Anterior cingulate cortex (tissue), 58 donors: Measurements from ENCODE around the gene PRAMEF17.
"Not testable (repeated sequence)": the region's sequence is repeated elsewhere in the genome, so short reads cannot be mapped to it uniquely, and the experiment has no call there.

Experiments
- DNase-seq, 58 donors: peaks; one replicate each; lab custom pipeline; 2025; lab: John Stamatoyannopoulos, UW

PRAMEF17 gene, protein sequence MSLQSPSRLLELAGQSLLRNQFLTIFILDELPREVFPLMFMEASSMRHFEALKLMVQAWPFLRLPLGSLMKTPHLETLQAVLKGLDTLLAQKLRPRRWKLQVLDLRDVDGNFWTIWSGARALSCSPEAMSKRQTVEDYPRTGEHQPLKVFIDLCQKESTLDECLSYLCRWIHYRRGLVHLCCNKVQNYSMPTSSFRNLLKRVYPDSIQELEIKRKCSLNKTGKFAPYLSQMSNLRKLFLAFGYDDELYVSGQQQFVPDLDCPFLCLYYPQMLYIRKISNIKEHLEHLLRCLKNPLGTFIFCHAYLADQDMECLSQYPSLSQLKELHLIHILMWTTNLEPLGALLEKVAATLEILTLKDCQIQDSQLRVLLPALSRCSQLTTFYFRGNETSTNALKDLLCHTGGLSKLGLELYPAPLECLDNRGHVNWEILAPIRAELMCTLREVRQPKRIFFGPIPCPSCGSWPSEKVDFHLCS

DNA sequence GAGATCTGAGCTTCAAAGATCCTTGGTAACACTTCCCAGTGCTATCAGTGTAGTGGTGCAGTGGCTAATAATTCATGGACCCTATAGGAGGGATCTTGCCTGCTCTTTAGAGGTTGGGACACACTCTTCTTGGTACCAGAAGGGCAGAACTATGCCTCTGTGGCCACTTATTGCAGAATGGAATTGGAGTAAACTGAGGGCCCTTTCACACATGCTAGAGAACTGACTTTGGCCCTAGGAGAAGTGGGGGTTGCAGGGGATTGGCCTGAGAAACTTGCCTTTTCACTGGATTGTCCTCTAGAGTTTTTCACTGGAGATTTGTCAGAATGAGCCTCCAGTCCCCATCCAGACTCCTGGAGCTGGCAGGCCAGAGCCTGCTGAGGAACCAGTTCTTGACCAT, at the start of gene PRAMEF17:
TSS of gene PRAMEF17 (plus strand) at position 301 of the 400 bp plus-strand sequence. CDS start at position 327, 26 bp downstream.
- DNase-seq: not testable (repeated sequence)

DNA sequence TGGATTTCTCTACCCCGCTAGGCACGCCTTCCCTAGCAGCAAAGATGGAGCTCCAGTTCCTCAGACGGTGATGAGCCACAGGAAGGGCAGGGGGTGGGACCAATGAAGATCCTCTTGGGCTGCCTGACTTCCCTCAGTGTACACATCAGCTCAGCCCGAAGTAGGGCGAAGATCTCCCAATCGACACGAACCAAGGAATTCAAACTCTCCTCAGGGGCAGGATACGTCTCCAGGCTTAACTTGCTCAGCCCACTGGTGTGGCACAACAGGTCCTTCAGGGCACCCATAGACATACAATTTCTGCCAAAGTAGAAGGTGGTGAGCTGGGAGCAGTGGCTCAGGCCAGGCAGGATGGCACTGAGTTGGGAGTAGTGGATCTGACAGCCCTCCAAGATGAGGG, 46.9 kb upstream of the PRAMEF17 start:
- DNase-seq: not testable (repeated sequence)

DNA sequence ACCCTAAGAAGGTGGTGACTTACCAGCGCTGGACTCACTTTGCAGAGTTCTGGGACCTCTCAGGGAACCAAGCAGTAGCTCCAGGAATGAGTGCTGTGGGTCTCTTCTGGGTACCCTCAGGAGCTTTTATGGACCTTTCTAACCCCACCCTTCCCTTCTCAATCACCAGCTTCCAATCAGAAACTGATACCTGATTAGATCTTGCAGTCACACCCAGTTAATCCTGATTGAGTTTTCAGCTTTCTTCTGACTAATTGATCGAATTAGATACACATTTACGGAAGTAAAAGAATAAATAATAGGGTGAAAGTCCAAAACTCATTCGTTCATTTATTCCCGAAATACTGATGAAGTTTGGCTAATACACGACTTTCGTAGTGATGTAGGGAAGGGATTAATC, 42.4 kb upstream of the PRAMEF17 start, which contains the start of gene PRAMEF14:
TSS of gene PRAMEF14 (minus strand) at position 101 of the 400 bp plus-strand sequence. CDS start 1,820 bp downstream, outside the sequence.
- DNase-seq: not testable (repeated sequence)

DNA sequence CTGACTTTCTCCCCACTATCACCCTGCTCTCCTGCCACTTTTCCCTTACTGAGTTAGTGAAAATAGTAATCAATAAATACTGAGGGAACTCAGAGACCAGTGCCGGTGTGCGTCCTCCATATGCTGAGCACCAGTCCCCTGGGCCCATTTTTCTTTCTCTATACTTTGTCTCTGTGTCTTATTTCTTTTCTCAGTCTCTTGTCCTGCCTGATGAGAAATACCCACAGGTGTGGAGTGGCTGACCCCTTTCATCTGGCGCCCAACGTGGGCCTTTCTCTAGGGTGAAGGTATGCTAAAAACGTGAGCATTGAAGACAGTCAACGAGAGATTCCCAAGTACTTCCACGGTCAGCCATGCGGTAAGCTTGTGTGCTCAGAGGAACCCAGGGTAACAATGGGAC, 36.0 kb upstream of the PRAMEF17 start:
- not testable (repeated sequence) for DNase-seq

DNA sequence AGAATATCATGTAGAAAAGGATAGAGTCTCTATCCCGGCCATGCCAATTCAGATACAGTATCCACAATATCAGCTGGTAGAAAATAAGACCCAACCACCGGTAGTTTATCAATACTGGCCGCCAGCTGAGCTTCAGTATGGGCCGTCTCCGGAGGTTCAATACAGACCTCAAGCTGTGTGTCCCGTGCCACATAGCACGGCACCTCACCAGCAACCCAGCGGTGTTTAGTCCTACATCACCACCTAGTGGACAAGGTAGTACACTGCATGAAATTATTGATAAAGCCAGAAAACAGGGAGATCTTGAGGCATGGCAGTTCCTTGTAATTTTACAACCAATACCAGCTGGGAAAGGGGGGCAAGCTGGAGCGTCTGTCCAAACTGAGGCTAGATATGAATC, 35.0 kb upstream of the PRAMEF17 start:
- not testable (repeated sequence) for DNase-seq

DNA sequence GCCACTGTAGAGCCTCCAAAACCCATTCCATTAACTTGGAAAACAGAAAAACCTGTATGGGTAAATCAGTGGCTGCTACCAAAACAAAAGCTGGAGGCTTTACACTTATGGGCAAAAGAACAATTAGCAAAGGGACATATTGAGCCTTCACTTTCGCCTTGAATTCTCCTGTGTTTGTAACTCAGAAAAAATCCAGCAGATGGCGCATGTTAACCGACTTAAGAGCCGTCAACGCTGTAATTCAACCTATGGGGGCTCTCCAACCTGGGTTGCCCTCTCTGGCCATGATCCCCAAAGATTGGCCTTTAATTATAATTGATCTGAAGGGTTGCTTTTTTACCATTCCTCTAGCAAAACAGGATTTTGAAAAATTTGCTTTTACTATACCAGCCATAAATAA, 32.7 kb upstream of the PRAMEF17 start:
- DNase-seq: peak in 9 of 58 donors; percentile 1 to 21 (median 4)

DNA sequence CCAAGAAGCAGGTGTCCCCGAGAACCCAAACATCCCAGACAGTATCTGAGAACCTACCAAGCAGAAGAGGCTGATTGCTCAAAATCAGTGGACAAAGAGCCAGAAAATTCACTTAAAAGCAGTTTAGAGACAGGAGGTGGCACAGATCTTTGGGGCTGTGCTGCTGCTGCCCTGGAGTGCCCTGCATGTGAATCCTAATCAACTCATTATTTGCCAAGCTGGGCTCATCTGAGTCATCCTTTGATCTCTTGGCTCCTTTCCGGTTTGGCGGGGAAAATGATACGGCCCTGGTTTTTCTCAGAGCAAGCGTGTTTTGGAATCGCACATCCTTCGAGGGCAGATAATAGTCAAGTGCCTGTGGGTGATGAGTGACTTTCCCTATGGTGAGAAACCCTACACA, 27.1 kb upstream of the PRAMEF17 start:
- not testable (repeated sequence) for DNase-seq

DNA sequence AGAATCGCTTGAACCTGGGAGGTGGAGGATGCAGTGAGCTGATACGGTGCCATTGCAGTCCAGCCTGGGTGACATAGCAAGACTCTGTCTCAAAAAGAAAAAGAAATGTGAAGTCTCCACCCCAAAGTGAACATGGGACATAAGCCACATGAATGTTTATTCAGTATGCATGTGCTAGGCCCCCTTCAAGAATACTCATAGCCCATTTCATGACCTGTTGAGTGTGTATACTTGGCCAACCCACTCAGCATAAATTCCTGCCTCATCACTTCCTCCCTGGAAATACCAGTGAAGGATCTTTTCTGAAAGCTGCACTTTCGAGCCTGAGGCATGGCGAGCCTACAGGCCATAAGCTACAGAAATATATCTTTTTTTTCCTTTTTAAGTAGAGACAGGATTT, 24.5 kb upstream of the PRAMEF17 start:
- DNase-seq: not testable (repeated sequence)

DNA sequence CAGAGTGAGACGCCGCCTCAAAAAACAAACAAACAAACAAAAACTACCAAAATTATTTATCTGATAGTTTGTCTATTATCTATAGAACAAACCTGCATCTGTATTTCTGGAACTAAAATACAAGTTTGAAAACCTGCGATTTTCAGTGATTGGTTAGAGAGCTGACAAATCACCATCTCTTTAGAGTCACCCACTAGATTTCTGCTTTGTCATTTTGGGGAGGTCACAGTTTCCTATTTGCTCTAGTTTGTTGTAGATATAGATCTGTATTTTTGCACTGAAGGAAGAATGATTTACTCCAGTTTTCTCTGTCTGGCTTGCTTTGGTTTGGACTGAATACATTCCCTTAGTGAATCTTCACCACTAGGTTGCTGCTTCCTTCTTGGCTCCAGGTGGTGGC, 22.9 kb upstream of the PRAMEF17 start:
- not testable (repeated sequence) for DNase-seq

DNA sequence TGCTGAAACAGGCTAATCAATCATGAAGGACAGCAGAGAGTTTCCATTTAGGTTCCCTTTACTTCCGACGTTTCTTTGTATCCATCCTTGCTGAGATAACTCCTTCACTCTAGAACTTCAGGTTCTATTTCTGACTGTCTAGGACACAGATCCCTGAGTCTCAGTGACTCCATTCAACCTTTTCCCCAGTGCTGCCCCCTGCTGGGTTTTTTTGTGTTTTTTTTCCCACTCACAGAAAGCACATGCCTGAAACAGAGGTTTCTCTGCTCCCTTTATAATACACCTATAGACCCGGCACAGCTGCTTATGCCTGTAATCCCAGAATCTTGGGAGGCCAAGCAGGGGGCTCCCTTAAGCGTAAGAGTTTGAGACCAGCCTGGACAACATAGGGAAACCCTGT, 20.9 kb upstream of the PRAMEF17 start:
- DNase-seq: peak in 4 of 58 donors; percentile 3 to 24 (median 8)

DNA sequence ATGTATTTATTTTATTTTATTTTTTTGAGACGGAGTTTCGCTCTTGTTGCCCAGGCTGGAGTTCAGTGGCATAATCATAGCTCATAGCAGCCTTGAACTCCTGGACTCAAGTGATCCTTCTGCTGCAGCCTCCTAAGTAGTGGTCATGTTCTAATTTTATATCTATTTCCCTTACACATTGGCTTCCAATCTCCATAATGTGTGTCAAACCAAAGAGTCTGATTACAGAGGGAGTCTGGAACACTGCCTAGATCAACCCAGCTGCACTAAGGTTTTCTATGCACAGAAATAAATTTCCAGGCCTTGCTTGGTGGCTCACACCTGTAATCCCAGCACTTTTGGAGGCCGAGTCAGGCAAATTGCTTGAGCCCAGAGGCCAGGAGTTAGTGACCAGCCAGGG, 10.4 kb upstream of the PRAMEF17 start:
- not testable (repeated sequence) for DNase-seq

DNA sequence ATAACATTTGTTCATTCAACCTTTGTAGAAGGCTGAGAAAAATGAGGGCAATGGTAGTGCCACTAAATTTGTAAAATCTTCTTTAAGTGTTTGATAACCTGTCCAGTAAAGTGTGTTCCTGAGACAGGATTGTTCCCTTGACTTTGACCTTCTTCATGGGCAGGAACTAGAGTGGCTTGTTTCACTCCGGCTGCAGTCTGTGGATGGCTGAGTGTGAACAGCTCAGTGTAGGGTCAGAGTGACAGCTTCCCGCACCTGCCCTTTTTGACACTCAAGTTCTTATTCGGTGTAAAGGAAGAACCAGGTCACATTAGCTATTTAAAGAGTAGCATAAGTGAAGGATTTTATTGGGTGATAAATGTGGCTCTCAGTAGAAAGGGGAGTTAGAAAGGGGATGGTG, 9.1 kb upstream of the PRAMEF17 start:
- DNase-seq: not testable (repeated sequence)

DNA sequence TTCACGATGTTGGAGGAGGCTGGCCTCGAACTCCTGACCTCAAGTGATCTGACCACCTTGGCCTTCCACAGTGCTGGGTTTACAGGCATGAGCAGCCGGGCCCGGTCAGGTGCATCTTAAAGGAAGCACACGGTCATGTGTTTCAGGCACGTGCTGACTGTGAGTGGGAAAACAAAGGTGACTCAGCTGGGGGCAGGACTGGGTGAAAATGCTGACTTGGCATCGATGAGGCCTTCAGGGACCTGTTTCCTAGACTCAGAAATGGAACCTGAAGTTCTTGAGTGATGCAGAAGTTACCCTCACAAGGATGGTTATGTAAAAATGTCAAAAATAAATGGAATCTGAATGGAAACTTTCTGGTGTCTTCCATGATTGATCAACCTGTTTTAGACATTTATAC, 3.6 kb downstream of the PRAMEF17 start:
- not testable (repeated sequence) for DNase-seq

DNA sequence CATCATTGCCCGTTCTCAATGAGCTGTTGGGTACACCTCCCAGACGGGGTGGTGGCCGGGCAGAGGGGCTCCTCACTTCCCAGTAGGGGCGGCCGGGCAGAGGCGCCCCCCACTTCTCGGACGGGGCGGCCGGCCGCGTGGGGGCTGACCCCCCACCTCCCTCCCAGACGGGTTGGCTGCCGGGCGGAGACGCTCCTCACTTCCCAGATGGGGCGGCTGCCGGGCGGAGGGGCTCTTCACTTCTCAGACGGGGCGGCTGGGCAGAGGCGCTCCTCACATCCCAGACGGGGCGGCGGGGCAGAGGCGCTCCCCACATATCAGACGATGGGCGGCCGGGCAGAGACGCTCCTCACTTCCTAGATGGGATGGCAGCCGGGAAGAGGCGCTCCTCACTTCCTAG, 5.3 kb downstream of the PRAMEF17 start:
- not testable (repeated sequence) for DNase-seq

DNA sequence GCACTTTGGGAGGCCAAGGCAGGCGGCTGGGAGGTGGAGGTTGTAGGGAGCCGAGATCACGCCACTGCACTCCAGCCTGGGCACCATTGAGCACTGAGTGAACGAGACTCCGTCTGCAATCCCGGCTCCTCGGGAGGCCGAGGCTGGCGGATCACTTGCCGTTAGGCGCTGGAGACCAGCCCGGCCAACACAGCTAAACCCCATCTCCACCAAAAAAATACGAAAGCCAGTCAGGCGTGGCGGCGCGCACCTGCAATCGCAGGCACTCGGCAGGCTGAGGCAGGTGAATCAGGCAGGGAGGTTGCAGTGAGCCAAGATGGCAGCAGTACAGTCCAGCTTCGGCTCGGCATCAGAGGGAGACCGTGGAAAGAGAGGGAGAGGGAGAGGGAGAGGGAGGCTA, 5.9 kb downstream of the PRAMEF17 start:
- DNase-seq: not testable (repeated sequence)

DNA sequence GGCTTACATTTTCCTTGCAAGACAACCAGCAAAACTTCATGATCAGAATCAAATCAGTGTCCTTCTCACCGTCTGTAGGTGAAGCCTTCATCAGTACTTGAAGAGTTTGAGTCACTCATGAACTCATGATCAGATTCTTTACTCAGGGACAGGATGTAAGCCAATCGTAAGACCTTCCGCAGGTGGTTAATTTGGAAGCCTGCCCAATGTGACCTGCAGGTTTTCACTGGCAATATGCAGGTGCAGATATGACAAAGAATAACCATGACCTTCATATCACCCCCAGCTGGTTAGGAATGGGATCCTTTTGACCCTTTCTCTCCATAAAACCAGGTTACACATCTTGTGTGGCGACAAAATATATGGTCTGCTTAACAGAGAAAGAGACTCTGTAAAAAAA, 18.4 kb downstream of the PRAMEF17 start:
- DNase-seq: no peak

DNA sequence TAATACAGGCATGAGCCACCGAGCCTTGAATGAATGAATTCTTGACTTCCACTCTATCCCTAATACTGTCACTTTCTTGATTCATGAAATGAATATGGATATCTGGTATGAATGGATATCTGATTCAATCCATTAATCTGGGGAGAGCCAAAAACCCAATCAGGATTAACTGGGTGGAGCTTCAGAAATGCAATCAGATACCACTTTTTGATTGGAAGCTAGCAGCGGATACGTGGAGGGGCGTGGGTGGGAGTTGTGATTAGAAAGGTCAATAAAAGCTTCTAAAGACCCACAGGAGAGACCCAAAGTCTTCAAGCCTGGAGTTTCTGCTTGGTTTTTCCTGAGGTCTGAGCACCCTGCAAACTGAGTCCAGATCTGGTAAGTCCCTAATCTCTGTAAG, 20.7 kb downstream of the PRAMEF17 start, which contains the start of gene PRAMEF20:
TSS of gene PRAMEF20 (plus strand) at position 301 of the 400 bp plus-strand sequence. CDS start 5,905 bp downstream, outside the sequence.
- DNase-seq: not testable (repeated sequence)

DNA sequence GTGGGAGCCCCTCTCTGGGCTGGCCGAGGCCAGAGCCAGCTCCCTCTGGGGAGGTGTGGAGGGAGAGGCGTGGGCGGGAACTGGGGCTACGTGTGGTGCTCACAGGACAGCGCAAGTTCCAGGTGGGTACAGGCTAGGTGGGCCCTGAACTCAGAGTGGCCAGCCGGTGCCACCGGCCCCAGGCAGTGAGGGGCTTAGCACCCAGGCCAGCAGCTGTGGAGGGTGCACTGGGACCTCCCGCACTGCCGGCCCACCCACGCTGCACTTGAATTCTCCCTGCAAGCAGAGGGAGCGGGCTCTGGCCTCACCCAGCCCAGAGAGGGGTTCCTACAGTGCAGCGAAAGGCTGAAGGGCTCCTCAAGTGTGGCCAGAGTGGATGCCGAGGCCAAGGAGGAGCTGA, 41.1 kb downstream of the PRAMEF17 start:
- no peak for DNase-seq

DNA sequence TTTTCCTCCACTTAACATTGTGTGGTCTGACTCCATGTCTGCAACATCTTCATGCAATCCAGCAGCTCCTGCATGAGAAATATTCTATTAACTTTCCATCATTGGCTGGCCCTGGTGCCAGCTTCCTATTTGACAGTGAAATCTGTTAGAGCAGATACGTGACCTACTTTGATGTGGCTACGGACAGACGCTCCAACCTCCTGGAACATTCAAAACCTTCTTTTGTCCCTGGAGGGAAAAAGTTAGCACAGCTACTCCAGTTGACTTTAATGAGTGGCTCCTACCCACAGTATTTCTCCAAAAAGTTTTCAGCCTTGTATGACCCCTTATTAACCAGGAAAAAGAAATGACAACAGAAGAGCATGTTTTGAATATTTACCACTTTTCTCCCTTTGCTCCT, 42.8 kb downstream of the PRAMEF17 start:
- no peak for DNase-seq

DNA sequence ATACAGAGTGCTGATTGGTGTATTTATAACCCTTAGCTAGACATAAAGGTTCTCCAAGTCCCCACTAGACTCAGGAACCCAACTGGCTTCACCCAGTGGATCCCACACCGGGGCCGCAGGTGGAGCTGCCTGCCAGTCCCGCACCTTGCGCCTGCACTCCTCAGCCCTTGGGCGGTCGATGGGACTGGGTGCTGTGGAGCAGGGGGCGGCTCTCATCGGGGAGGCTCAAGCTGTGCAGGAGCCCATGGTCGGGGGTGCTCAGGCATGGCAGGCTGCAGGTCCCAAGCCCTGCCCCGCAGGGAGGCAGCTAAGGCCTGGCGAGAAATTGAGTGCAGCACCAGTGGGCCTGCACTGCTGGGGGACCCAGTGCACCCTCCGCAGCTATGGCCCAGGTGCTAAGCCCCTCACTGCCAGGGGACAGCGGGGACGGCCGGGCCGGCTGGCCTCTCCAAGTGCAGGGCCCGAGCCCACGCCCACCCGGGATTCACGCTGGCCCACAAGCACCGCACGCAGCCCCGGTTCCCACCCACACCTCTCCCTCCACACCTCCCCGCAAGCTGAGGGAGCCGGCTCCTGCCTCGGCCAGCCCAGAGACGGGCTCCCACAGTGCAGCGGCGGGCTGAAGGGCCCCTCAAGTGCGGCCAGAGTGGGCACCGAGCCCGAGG, 44.4 kb downstream of the PRAMEF17 start:
- DNase-seq: not testable (repeated sequence)

DNA sequence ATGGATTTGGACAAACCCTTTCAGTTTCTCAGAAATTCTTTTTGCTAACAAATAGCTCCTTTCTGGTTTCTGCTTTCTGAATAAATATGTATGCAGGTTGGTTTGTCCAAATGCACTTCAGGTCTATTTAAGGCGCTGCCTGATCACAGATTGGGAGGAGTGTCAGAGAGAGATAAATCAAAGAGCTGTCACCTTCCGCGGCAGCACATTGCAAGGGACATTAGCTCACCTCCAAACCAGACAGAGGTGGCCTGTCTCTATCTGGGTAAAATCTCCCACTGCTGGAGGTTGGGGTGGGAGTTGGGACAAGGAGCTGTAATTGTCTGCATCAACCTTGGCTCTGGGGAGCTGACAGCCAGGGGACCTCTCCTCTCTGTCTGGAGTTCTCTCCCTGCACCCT, 46.0 kb downstream of the PRAMEF17 start:
- DNase-seq: no peak
